Mononuclear cell (primary cell): ENCODE data around the gene PRG3. TPM values are rescaled to one million over a fixed set of nuclear protein-coding genes. Genes with fewer than 3 reads are reported as not detected.

Experiments used
- H3K27me3 ChIP-seq: 2 replicates; pipeline ENCODE4 v1.6.0; 2011; ENCODE audit warnings: low read length, control low read depth; ENCODE audit not compliant: insufficient read depth
- H3K4me1 ChIP-seq: 2 replicates; pipeline ENCODE4 v1.5.1; 2011; ENCODE audit warnings: mild to moderate bottlenecking, low read length, control low read depth; ENCODE audit not compliant: insufficient read depth
- H3K4me3 ChIP-seq: 2 replicates; pipeline ENCODE4 v1.5.1; 2011; ENCODE audit warnings: mild to moderate bottlenecking, low read length, moderate library complexity
- H3K9me3 ChIP-seq: 2 replicates; pipeline ENCODE4 v1.5.1; 2011; ENCODE audit warnings: low read depth, mild to moderate bottlenecking, control low read depth, low read length
- total RNA-seq: library from RNA; depleted of rRNA; stranded (reverse); fragments of >200 nt; gene quantifications from one replicate; pipeline ENCODE4 v1.2.3, GENCODE V29; 2012

Gene PRG3
- total RNA-seq, 1 donor = not detected

- H3K4me3 ChIP-seq = no peak overlapping the region
- H3K4me1 ChIP-seq = no peaks in the 10 kb centered on the region
- H3K9me3 ChIP-seq = no peaks in the 10 kb centered on the region
- no peaks in the 10 kb centered on the region for H3K27me3 ChIP-seq
These were observed 5.4 kb upstream of the PRG3 start for GRCh38 chr11:57386178-57386940.

- Histone ChIP-seq H3K9me3 (no peaks in the 10 kb centered on the region), H3K4me3 (no peak overlapping the region), H3K27me3 (no peaks in the 10 kb centered on the region), H3K4me1 (no peaks in the 10 kb centered on the region)
These were observed 1.2 kb downstream of the PRG3 start for GRCh38 chr11:57379732-57380131.

GRCh38 chr11:57378186-57378585 lies 2.8 kb downstream of the PRG3 start:
- Histone ChIP-seq H3K9me3 (no peaks in the 10 kb centered on the region), H3K4me3 (no peak overlapping the region), H3K4me1 (no peaks in the 10 kb centered on the region), H3K27me3 (no peaks in the 10 kb centered on the region)

GRCh38 chr11:57377107-57377506 lies 3.8 kb downstream of the PRG3 start:
- no peaks in the 10 kb centered on the region for H3K4me1 ChIP-seq
- H3K9me3 ChIP-seq = no peaks in the 10 kb centered on the region
- H3K4me3 ChIP-seq = no peak overlapping the region
- H3K27me3 ChIP-seq = no peaks in the 10 kb centered on the region

GRCh38 chr11:57376095-57377090 lies 4.6 kb downstream of the PRG3 start:
- Histone ChIP-seq H3K4me1 (no peaks in the 10 kb centered on the region), H3K4me3 (no peak overlapping the region)

GRCh38 chr11:57375490-57375889 lies 5.5 kb downstream of the PRG3 start:
- H3K4me3 ChIP-seq = no peak overlapping the region
- H3K27me3 ChIP-seq = no peaks in the 10 kb centered on the region
- H3K9me3 ChIP-seq = no peaks in the 10 kb centered on the region
- H3K4me1 ChIP-seq = no peaks in the 10 kb centered on the region

More at GRCh38 chr11:57376095-57377090, 4.6 kb downstream of the PRG3 start:
- no peaks in the 10 kb centered on the region for H3K9me3 ChIP-seq
- no peaks in the 10 kb centered on the region for H3K27me3 ChIP-seq

GRCh38 chr11:57374966-57375365 lies 6.0 kb downstream of the PRG3 start:
- Histone ChIP-seq H3K9me3 (no peaks in the 10 kb centered on the region), H3K4me3 (no peak overlapping the region), H3K4me1 (no peaks in the 10 kb centered on the region), H3K27me3 (no peaks in the 10 kb centered on the region)

GRCh38 chr11:57373146-57373545 lies 7.8 kb downstream of the PRG3 start:
- H3K4me3 ChIP-seq = no peak overlapping the region
- H3K4me1 ChIP-seq = no peaks in the 10 kb centered on the region
- H3K27me3 ChIP-seq = no peaks in the 10 kb centered on the region
- H3K9me3 ChIP-seq = no peaks in the 10 kb centered on the region

- no peaks in the 10 kb centered on the region for H3K9me3 ChIP-seq
- H3K4me3 ChIP-seq = no peak overlapping the region
- H3K27me3 ChIP-seq = no peaks in the 10 kb centered on the region
- H3K4me1 ChIP-seq = no peaks in the 10 kb centered on the region
These were observed 10.0 kb downstream of the PRG3 start for GRCh38 chr11:57370941-57371340.

GRCh38 chr11:57370251-57370650 lies 10.7 kb downstream of the PRG3 start:
- Histone ChIP-seq H3K9me3 (no peaks in the 10 kb centered on the region), H3K4me1 (no peaks in the 10 kb centered on the region), H3K4me3 (no peak overlapping the region), H3K27me3 (no peaks in the 10 kb centered on the region)

GRCh38 chr11:57368845-57369232 lies 12.1 kb downstream of the PRG3 start:
- Histone ChIP-seq H3K27me3 (no peaks in the 10 kb centered on the region), H3K4me1 (no peaks in the 10 kb centered on the region), H3K9me3 (no peaks in the 10 kb centered on the region), H3K4me3 (no peak overlapping the region)

- no peaks in the 10 kb centered on the region for H3K4me1 ChIP-seq
These were observed 12.7 kb downstream of the PRG3 start for GRCh38 chr11:57368106-57368844.

GRCh38 chr11:57364851-57365660 lies 15.9 kb downstream of the PRG3 start:
- no peak overlapping the region for H3K4me3 ChIP-seq
- no peaks in the 10 kb centered on the region for H3K9me3 ChIP-seq
- H3K4me1 ChIP-seq = no peaks in the 10 kb centered on the region
- no peaks in the 10 kb centered on the region for H3K27me3 ChIP-seq

More at GRCh38 chr11:57368106-57368844, 12.7 kb downstream of the PRG3 start:
- no peak overlapping the region for H3K4me3 ChIP-seq
- H3K9me3 ChIP-seq = no peaks in the 10 kb centered on the region
- H3K27me3 ChIP-seq = no peaks in the 10 kb centered on the region
